ENCODE measurements around the gene UTS2B.
"Not testable (repeated sequence)": the region's sequence is repeated elsewhere in the genome, so short reads cannot be mapped to it uniquely, and the experiment has no call there.

UTS2B gene

GRCh38 chr3:191316876-191317603 lies 13.3 kb downstream of the UTS2B start:
- DNase-seq, result no peak

- no peak for DNase-seq
Observed at GRCh38 chr3:191314109-191314728, 16.1 kb downstream of the UTS2B start.

- DNase-seq, result no peak
Observed at GRCh38 chr3:191313296-191313695, 17.0 kb downstream of the UTS2B start.

GRCh38 chr3:191307341-191307740 lies 23.0 kb downstream of the UTS2B start:
- no peak for DNase-seq

GRCh38 chr3:191306428-191306827 lies 23.9 kb downstream of the UTS2B start:
- DNase-seq, result no peak

GRCh38 chr3:191303596-191303995 lies 26.7 kb downstream of the UTS2B start:
- DNase-seq, result no peak

GRCh38 chr3:191302451-191302850 lies 27.9 kb downstream of the UTS2B start:
- DNase-seq, result no peak

- DNase-seq, result no peak
Observed at GRCh38 chr3:191301782-191302411, 28.4 kb downstream of the UTS2B start.

GRCh38 chr3:191301017-191301416 lies 29.3 kb downstream of the UTS2B start:
- DNase-seq, result no peak

GRCh38 chr3:191300422-191300821 lies 29.9 kb downstream of the UTS2B start:
- DNase-seq, result no peak

- no peak for DNase-seq
Observed at GRCh38 chr3:191298846-191299245, 31.5 kb downstream of the UTS2B start.

- no peak for DNase-seq
Observed at GRCh38 chr3:191296041-191296541, 34.2 kb downstream of the UTS2B start.

GRCh38 chr3:191294291-191294690 lies 36.0 kb downstream of the UTS2B start:
- no peak for DNase-seq

- no peak for DNase-seq
Observed at GRCh38 chr3:191292243-191293015, 37.9 kb downstream of the UTS2B start.

GRCh38 chr3:191290311-191291025 lies 39.9 kb downstream of the UTS2B start:
- DNase-seq, result no peak

- DNase-seq, result peak; percentile 30
Observed at GRCh38 chr3:191283400-191283799, 46.9 kb downstream of the UTS2B start.

- DNase-seq, result no peak
Observed at GRCh38 chr3:191282251-191283185, 47.8 kb downstream of the UTS2B start.

- DNase-seq, result no peak
Observed at GRCh38 chr3:191280882-191281281, 49.4 kb downstream of the UTS2B start.

- DNase-seq, result no peak
Observed at GRCh38 chr3:191280111-191280510, 50.2 kb downstream of the UTS2B start.

- no peak for DNase-seq
Observed at GRCh38 chr3:191275751-191276150, 54.6 kb downstream of the UTS2B start.

GRCh38 chr3:191275244-191275643 lies 55.1 kb downstream of the UTS2B start:
- not testable (repeated sequence) for DNase-seq
